Measurements from ENCODE around the gene TGFBI.

The TGFBI gene

DNA sequence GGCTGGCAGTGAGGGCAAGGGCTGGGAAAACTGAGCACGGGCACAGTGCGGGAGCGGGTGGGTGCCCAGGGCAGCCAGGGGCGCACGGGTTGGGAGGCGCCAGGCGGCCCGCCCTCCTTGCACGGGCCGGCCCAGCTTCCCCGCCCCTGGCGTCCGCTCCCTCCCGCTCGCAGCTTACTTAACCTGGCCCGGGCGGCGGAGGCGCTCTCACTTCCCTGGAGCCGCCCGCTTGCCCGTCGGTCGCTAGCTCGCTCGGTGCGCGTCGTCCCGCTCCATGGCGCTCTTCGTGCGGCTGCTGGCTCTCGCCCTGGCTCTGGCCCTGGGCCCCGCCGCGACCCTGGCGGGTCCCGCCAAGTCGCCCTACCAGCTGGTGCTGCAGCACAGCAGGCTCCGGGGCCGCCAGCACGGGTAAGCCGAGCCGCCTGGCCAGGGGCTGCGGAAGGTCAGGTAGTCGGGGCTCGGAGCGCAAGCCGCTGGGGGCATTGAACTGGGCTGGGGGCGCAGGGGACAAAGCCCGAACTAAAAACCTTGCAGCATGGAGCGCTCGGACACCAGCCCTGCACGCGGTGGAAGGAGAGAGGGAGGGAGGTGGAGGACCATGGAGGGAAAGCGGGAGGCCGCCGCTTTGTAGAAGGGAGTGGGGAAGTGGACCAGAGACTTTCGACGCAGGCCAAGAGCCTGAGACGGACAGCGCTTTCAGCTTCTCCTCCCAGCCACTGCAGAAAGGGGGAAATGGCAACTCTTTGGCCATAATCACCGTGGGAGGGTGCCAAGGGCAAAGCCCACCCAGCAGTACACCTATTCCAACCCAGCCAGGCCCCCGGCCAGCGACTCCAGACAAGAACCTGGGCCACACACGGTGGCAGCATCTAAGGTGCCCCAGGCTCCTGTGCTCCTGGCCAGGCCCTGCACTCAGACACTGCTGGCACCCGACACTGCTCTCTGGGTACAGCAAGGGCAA lies at the start of gene TGFBI:
TGFBI (plus strand) TSS at position 207 of the 961 bp plus-strand sequence; CDS start at position 275, 68 bp downstream.
- H3K4me3 ChIP-seq (ENCODE audit: low read length), result no peak within 1 kb of the TSS
- no peak for TF ChIP-seq ZNF274 (IDR thresholded peaks at IDR 0.05; ENCODE audit: low read depth, low read length)

DNA sequence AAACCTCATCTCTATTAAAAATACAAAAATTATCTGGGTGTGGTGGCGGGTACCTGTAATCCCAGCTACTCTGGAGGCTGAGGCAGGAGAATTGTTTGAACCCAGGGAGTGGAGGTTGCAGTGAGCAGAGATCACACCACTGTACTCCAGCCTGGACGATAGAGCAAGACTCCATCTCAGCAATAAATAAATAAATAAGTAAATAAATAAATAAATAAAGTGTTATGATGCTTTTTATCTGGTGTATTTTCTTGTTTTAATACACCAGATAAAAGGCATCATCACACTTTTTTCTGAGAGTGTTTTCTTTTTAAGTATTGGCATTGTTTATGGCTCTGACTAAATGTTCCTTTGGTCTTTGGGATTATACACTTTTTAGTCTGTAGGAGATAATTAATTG lies 49.8 kb upstream of the TGFBI start:
- no peak overlapping the region for H3K4me3 ChIP-seq (ENCODE audit: low read length)

GRCh38 chr5:135979510-135979909 lies 49.3 kb upstream of the TGFBI start:
- TF ChIP-seq ZNF274 (IDR thresholded peaks at IDR 0.05; ENCODE audit: low read depth, low read length), result no peak
- H3K4me3 ChIP-seq (ENCODE audit: low read length), result no peak overlapping the region

More for the DNA sequence above, 49.8 kb upstream of the TGFBI start:
- TF ChIP-seq ZNF274 (IDR thresholded peaks at IDR 0.05; ENCODE audit: low read depth, low read length), result no peak

DNA sequence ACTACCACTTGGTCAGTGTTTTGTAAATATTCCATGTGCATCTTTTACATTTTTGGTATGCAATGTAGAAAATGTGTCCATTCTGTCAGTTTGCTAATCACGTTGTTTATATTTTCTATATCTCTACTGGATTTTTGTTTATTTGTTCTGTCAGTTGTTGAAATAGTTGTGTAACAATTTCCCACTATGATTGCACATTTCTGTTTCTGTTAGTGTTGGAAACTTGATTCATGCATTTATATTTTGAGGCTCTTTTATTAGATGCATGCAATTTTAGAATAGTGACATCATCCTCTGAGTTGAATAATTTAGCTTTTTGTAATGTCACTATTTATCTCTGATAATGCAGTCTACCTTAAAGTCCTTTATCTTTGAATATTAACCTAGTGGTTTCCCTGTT lies 48.2 kb upstream of the TGFBI start:
- no peak overlapping the region for H3K4me3 ChIP-seq (ENCODE audit: low read length)
- no peak for TF ChIP-seq ZNF274 (IDR thresholded peaks at IDR 0.05; ENCODE audit: low read depth, low read length)

GRCh38 chr5:135985951-135986350 lies 42.8 kb upstream of the TGFBI start:
- no peak overlapping the region for H3K4me3 ChIP-seq (ENCODE audit: low read length)
- no peak for TF ChIP-seq ZNF274 (IDR thresholded peaks at IDR 0.05; ENCODE audit: low read depth, low read length)

DNA sequence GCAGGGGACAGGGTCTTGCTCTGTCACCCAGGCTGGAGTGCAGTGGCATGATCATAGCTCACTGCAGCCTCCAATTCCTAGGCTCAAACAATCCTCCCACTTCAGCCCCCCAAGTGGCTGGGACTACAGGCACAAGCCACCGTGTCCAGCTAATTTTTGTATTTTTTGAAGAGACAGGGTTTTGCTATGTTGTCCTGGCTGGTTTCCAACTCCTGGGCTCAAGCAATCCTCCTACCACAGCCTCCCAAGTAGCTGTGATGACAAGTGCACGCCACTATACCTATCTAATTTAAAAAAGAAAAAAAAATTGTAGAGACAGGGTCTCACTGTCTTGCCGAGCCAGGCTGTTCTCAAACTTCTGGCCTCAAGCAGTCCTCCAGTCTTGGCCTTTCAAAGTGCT lies 42.4 kb upstream of the TGFBI start:
- H3K4me3 ChIP-seq (ENCODE audit: low read length), result no peak overlapping the region
- no peak for TF ChIP-seq ZNF274 (IDR thresholded peaks at IDR 0.05; ENCODE audit: low read depth, low read length)

GRCh38 chr5:135986891-135987401 lies 41.8 kb upstream of the TGFBI start:
- TF ChIP-seq ZNF274 (IDR thresholded peaks at IDR 0.05; ENCODE audit: low read depth, low read length), result no peak
- H3K4me3 ChIP-seq (ENCODE audit: low read length), result no peak overlapping the region

DNA sequence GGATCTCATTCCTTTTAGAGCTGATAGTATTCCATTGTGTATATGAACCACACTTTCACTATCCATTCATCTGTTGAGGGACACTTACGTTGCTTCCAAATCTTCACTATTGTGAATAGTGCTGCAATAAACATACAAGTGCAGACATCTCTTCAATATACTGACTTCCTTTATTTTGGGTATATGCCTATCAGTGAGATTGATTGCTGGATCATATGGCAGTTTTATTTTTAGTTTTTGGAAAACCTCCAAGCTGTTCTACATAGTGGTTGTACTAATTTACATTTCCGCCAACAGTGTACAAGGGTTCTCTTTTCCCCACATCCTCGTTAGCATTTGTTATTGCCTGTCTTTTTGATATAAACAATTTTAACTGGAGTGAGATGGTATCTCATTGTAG lies 40.2 kb upstream of the TGFBI start:
- TF ChIP-seq ZNF274 (IDR thresholded peaks at IDR 0.05; ENCODE audit: low read depth, low read length), result no peak

GRCh38 chr5:135989686-135990085 lies 39.1 kb upstream of the TGFBI start:
- no peak for TF ChIP-seq ZNF274 (IDR thresholded peaks at IDR 0.05; ENCODE audit: low read depth, low read length)

More for the DNA sequence above, 40.2 kb upstream of the TGFBI start:
- no peak overlapping the region for H3K4me3 ChIP-seq (ENCODE audit: low read length)

DNA sequence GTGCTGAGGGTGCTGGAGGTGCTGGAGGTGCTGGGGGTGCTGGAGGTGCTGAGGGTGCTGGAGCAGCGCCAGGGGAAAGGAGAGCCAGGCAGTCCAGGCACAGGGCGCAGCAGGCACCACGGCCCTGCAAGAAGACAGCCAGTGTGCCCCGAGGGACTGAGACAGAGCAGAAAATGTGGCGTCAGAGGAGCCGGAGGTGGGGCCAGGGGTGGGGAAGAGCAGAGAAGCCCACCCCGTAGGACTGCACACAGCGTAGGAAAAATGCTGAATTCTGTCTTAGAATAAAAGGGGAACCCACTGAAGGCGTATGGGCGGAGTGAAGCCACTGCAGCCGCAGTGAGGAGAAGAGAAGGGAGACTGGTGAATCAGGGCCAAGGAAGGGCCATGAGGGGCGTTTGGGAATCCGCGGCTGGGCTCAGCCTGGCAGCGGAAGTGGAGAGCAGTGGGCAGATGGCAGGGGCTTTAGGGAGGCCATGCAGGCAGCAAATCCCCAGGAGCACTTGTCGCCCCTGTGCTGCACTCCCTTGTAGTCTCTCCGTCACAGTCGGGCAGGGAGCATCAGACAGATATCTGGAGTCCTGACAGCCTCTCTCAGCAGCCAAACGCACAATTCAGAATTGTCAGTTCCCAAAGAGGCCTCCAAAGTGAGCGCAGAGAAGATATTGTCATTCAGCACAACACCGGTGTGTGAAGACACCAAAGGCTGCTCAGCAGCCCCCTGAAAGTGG lies 38.1 kb upstream of the TGFBI start:
- TF ChIP-seq ZNF274 (IDR thresholded peaks at IDR 0.05; ENCODE audit: low read depth, low read length), result no peak
- no peak overlapping the region for H3K4me3 ChIP-seq (ENCODE audit: low read length)

More at GRCh38 chr5:135989686-135990085, 39.1 kb upstream of the TGFBI start:
- H3K4me3 ChIP-seq (ENCODE audit: low read length), result no peak overlapping the region

DNA sequence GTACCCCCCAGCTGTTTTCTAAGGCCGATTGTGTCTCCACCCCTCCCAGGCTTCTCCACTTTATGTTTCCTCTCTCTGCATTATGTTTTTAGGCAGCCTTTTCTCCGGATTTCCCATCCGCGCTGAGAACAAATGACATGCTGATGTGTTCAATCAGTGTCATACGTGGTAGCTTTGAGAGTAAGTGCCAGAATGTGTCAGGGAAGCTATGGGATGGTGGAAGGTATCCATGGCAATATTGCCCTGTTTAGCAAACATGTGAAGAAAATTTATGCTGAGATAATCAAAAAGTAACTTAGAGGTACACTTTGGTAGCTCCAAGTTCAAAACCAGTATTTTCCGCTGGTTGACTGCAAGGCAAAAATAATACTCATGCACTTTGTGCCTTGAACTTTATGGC lies 37.4 kb upstream of the TGFBI start:
- no peak overlapping the region for H3K4me3 ChIP-seq (ENCODE audit: low read length)
- TF ChIP-seq ZNF274 (IDR thresholded peaks at IDR 0.05; ENCODE audit: low read depth, low read length), result no peak

- H3K4me3 ChIP-seq (ENCODE audit: low read length), result no peak overlapping the region
- TF ChIP-seq ZNF274 (IDR thresholded peaks at IDR 0.05; ENCODE audit: low read depth, low read length), result no peak
Measured at GRCh38 chr5:135993335-135993879, 35.4 kb upstream of the TGFBI start.

DNA sequence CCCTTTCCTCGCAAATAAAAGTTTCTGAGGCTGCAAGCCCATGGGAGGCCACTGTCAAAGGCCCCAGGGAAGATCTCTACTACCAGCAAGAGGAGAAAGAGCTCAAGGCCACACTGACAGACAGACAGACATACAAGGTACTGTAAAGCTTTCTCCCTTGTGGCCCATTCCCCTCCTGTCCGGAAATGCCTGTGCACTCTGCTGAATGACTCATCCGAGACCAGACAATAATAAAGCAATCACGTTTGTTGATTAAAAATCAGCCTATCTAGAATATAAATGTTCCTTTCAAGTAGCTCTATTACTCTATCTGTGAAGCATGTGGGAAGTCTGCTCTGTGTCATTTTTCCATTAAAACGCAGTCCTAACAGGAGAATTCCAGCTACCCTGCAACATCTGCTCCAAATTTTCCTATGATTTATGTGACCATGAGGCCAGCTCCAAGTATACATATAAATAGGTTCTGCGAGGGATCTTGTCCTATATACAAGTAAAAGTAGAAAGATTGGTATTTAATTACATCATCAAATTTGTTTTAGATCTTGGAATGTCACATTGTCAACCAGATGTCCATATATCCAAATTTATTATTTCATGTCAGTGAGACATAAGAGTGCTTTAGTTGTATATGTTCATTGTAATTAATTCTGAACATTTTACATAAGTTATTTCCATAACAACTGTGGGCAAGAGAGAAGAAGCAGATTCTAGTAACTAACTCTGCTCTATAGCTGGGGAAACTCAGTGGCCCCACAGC lies 34.7 kb upstream of the TGFBI start:
- TF ChIP-seq ZNF274 (IDR thresholded peaks at IDR 0.05; ENCODE audit: low read depth, low read length), result no peak
- no peak overlapping the region for H3K4me3 ChIP-seq (ENCODE audit: low read length)

- H3K4me3 ChIP-seq (ENCODE audit: low read length), result no peak overlapping the region
- TF ChIP-seq ZNF274 (IDR thresholded peaks at IDR 0.05; ENCODE audit: low read depth, low read length), result no peak
Measured at GRCh38 chr5:135995976-135996375, 32.8 kb upstream of the TGFBI start.
